HG03378 (cell line): Measurements from ENCODE around the gene RFX4.

ENCODE experiments used
- ATAC-seq: cut with Tn5 transposase; IDR thresholded peaks from one replicate; pipeline ENCODE4 v1.9.1; 2021; ENCODE audit warnings: mild to moderate bottlenecking, moderate library complexity; ENCODE audit not compliant: unreplicated experiment

Gene RFX4

DNA sequence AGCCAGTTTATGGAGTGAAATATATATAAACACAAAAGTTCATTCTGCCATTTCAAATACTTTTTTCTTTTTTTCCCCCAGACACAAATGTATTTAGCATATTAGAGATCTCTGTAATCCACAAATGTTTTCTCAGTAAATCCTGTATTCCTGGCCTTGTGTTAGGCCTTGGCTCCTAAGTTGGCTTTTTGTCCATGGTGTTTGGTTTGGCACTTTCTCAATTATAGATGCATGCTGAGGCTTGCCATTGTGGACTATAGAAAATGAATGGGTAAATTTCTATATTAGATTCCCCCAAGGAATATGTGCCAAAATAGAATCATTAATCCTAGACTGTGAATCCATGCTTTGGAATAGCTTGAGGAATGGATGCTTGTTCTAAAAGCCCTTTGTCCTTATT lies 208.7 kb downstream of the RFX4 start:
- no peak for ATAC-seq

GRCh38 chr12:106794369-106794768 lies 211.6 kb downstream of the RFX4 start:
- no peak for ATAC-seq

- ATAC-seq: no peak
Observed at GRCh38 chr12:106801167-106801708, 218.4 kb downstream of the RFX4 start.

- ATAC-seq: no peak
Observed at GRCh38 chr12:106801830-106802533, 219.2 kb downstream of the RFX4 start.

GRCh38 chr12:106804668-106805067 lies 221.9 kb downstream of the RFX4 start:
- ATAC-seq: no peak
